HG02678 (cell line): ENCODE measurements around the gene IVNS1ABP.
A peak's percentile ranks its signal among the peaks of the same experiment; 100 is the strongest.
"Not testable (repeated sequence)": the region's sequence is repeated elsewhere in the genome, so short reads cannot be mapped to it uniquely, and the experiment has no call there.

Source experiments
- ATAC-seq: cut with Tn5 transposase; IDR thresholded peaks from one replicate; pipeline ENCODE4 v1.9.1; 2021; ENCODE audit warnings: mild to moderate bottlenecking, moderate library complexity; ENCODE audit not compliant: unreplicated experiment

IVNS1ABP gene

DNA sequence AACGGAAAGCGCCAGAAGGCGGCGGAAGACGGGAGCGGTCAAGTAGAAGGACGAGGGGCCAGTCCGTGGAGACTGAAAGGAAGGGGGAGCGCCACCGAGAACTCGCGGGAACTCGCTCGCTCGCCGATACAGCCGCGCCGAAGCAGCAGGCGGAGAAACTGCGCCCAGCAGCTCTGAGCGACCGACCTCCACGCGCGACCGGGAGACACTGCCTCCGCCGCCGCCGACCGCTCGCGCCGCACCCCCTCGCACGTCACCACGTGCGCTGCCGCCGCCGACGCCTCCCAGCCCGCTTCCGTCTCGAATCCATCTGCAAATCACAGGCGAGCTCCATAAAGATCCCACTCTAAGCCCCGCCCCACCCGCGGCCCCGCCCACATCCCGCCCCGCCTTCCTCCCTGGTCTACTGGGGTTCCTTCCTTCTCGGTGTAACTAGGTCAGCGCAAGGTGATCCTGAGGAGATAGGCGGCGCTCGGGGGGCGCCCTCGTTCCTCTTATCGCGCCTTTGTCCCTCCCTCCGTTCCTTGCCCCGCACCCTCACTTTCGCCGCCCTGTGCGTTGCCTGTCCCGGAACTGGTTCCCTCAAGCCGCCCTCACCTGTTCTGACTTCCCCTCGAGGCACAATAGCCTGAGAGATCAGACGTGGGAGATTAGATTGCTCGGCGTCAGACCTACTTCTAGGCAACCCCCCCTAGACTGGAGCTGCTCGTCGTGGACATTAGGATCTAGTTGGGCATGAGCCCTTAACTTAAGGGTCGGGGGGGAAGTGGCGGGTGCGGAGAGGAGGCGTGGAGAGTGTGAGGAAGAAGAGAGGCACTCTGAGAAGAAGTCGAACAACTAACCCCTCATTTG, at the start of gene IVNS1ABP:
IVNS1ABP (minus strand) TSS at position 210 of the 852 bp plus-strand sequence. CDS start 7,750 bp downstream, outside the sequence.
- ATAC-seq, result peak; percentile 75

GRCh38 chr1:185365951-185366350, 48.9 kb upstream of the IVNS1ABP start:
- no peak for ATAC-seq

GRCh38 chr1:185364528-185364927, 47.5 kb upstream of the IVNS1ABP start:
- ATAC-seq, result not testable (repeated sequence)

- ATAC-seq, result no peak
These were observed 46.2 kb upstream of the IVNS1ABP start for GRCh38 chr1:185363205-185363604.

DNA sequence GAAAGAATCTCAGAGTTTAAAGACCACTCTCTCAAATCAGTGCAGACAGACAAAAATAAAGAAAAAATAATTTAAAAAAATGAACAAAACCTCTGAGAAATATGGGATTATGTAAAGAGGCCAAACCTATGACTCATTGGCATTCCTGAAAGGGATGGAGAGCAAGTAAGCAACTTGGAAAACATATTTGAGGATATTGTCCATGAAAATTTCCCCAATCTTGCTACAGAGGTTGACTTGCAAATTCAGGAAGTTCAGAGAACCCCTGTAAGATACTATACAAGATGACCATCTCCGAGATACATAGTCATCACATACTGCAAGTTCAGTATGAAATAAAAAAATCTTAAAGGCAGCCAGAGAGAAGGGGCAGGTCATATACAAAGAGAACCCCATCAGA, 43.7 kb upstream of the IVNS1ABP start:
- no peak for ATAC-seq

- ATAC-seq, result no peak
These were observed 41.9 kb upstream of the IVNS1ABP start for GRCh38 chr1:185358957-185359356.

DNA sequence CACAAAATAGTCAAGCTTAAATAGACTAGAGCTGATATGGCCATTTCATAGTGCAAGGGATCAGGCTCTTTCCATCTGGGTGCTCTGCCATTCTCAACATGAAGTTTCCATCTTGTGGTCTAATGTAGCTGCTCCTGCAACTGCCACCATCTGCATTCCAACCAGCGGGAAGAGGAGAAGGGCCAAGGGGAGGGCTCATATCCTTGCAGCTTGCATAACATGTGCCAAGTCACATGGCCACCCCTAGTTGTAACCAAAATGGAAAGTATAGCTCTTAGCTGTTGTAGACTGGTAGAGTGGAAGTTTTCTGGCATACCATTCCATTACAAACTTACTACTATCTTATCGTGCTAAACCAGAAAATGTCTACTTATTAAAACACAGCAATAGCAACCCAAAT, 38.9 kb upstream of the IVNS1ABP start:
- no peak for ATAC-seq

GRCh38 chr1:185353124-185353523, 36.1 kb upstream of the IVNS1ABP start:
- no peak for ATAC-seq

DNA sequence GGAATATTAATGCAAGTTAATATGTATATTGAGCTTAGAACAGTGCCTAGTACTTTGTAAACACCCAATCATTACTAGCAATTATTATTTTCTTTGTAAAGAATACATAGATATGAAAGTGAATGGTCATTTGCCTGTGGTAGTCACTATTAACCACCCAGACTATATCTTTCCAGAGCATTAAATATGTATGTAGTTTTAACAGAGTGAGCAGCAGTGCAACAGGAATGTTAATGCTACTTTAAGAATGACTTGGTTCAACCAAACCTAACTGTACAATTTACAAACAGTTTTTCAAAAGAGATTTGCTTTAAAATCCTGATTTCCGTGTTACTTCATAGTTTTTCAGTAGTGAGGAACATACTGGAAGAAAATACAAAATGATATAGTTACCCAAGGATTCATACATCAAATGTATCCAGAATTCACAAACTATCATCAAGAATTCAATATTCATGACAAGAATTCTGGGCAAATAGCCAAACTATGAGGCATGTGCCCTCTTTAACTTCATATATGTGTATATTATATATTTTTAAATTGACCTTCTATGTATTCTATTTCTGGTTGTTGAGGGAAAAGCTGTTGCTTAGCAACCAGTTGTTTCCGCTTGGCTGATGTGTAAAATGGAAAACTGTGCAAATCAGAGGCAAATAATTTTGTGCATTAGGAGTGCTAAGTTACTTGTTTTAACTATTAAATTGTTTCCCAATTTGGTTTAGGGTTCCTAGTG, 34.9 kb upstream of the IVNS1ABP start:
- ATAC-seq, result no peak

DNA sequence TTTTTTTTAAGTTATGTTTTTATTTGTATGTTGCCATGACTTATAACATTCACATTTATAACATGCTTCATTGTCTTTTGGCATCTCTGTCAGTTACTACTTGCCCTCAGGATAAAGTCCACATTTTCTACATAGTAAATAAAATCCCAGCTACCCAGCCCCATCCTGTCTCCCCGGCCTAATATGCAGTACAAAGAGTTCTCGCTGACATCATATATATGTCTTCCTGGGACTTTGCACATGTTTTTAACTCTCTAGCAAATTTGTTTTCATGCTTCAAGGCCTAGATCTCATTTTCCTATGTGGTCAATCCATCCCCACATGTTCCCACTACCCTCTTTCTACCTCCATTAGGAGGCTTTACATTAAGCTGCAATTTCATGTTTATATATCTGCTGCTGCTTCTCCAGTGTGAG, 33.0 kb upstream of the IVNS1ABP start:
- ATAC-seq, result no peak

GRCh38 chr1:185349556-185349955, 32.5 kb upstream of the IVNS1ABP start:
- no peak for ATAC-seq

DNA sequence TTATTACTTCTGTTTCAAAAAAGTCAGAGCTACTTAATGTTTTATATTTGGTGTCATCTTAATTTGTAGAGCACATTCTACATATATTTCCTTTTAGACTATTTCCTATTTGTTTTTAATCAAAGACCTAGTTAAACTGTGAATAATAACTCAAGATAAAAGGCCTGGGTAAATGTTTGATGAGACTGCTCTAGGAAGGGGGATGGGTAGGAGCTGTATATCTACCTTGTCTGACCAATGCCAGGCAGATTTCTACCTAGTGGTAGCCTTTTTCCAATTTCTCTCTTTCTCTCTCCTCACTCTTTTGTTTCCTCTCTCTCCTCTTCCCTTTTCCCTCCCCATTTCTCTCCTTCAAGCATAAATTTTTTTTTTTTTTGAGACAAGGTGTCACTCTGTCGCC, 31.9 kb upstream of the IVNS1ABP start:
- no peak for ATAC-seq

DNA sequence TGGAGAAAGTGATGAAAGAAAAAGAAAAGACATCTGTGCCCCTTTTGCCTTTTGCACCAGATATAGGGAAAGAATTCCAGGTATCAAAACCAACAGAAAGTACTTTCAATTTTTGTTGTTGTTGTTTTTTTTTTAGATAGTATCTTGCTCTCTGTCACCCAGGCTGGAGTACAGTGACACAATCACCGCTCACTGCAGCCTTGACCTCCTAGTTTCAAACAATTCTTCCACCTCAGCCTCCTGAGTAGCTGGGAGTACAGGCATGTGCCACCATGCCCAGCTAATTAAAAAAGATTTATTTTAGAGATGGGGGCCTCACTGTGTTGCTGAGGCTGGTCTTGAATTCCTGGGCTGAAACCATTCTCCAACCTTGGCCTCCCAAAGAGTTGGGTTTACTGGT, 31.3 kb upstream of the IVNS1ABP start:
- no peak for ATAC-seq

DNA sequence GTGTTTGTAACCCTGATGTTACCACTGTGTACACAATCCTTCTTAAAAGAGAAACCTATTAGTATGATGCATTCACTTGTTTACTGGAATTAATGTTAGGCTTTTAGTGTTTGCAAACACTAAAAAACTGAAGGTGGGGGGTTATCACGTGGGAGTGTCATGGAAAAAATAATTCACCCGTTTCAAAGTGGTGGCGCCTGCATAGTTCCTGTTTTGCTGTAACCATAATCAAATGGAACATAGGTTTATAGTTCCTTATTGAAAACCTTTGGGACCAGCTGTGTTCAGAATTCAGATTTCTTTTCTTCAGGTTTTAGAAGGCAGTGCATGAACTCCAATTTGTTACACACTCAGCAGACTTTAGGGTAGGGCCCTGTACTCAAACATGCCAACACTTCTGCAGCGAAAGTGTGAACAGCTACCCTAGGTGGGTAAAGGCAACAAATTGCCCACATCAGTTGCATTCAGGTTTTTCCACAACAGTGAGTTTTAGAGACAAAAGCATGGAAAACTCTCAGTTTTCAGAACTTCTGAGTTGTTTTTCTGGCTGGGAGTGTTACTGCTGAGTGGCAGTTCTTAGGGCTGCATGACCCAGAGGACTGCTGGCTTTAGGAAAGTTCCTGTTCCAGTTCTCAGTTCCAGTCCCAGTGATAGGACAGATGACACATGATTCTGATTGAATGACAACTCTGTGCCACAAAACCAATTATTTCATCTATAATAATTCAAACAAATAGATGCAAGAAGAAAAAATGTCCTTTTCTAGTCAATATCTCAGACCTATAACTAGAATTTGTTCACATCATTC, 29.1 kb upstream of the IVNS1ABP start:
- no peak for ATAC-seq

DNA sequence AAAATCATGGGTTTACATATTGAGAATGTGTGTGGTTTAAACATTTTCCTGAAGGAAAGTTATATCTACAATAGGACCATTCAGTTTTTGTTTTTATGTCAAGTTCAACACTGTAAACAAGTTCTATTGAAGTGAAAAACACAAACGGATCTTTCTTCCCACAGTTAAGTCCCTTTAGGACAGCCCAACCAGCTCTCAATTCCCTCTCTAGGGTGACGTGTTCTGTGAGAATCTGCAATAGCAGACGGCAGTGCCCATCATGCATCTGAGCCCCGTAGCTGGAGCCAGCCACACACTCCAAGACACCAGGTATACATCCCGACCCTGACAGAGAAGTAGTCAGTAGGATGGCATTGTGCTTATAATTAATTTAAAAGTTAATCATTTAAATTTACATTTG, 26.3 kb upstream of the IVNS1ABP start:
- ATAC-seq, result no peak

DNA sequence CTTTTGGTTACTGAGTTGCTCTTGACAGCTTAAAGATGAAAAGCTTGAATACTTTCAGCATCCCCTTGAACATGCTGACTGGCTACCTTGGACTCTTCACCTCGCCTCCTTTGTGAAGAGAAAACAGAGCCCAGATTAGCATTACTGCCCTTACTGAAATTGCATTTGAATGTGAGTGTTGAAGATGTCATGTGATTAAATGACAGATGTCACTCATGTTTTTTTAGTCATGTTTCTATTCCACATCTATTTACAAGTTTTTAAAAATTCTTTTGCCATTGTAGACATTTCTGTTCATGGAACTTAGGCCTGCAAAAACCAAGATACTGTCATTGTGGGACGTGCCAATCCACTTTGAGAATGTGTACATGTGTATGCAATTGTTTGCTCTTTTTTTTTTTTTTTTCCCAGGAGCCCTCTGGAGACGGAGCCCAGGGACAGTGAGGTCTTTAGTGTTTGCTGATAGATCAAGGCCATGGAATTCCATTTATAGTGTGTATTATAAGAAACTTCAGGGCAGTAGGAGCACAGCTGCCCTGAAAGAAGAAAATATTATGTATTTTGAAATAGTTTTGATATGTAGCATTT, 25.7 kb upstream of the IVNS1ABP start:
- ATAC-seq, result no peak

- no peak for ATAC-seq
These were observed 25.0 kb upstream of the IVNS1ABP start for GRCh38 chr1:185342017-185342416.

DNA sequence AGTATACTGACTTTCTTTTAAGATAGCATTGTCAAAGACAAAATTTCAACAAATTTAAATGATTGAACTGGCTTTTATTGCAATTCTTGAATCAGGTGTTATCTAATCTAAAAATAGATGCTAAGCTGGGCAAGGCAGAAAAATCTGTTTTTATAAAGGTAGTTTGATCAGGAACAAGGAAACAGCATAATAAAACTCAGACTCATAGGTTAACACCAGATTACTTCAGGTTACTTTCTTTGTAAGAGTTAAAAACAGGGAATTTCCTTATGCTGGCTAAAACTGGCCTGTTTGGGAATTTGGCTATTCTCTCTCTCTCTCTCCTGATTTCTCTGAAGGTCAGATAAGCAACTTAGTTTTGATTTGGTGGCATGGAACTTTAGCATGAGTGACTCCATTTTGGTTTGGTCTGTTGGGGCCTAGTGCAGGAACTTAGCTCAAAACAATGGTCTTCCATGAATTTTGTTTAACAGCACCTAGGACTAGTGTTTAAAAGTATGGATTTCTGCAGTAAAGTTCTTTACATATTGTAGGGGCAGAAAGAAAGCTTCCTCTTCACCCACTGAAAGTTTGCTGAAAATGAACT, 24.2 kb upstream of the IVNS1ABP start:
- ATAC-seq, result no peak

DNA sequence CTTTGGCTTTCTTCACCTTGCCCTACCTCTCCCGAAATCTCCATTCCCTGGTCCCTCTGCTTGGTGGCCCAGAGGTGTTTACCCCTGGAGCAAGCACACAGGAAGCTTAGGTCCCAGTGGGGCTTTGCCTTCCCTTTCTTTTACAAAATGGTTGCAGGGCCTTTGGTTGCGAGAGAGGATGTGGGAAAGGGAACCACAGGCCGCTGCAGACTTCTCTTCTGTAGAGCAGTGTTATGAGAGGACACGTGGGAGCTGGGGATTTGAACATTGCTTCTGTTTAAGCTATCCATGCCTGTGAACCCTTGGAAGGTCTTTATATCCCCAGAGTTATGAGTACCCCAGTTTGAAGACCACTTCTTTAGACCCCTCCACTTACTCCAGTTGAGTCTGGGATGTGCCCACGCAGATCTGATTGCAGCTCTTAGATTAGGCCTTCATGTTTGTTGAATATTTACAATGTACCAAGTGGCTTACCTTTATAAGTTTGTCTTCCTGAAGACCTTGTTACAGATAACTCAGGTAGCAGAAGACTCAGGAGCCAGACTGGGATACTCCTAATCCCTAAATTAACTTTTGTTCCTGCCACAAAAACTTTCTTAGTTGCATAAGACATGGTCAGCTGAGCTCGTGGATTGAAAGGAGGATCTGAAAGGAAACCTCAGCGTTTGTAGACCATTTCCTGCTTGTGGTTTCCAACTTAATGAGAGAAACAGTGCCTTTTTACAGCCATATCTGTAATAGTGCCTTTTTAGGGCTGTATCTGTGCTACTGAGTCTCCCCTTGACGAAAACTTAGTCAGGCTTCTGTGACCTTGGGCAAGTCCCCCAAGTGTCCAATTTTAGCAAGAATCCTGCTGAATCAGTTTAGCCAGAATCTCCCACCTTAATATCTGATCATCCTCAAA, 21.9 kb upstream of the IVNS1ABP start:
- ATAC-seq, result peak; percentile 95

GRCh38 chr1:185337246-185337645, 20.2 kb upstream of the IVNS1ABP start:
- ATAC-seq, result no peak
